IPS-18a (cell line): Measurements from ENCODE around the gene L3MBTL4.

Source experiments
- H3K27ac ChIP-seq: one replicate; pipeline ENCODE4 v1.5.1; 2013; ENCODE audit warnings: low read length
- H3K27me3 ChIP-seq: one replicate; pipeline ENCODE4 v1.6.1; 2013; ENCODE audit warnings: mild to moderate bottlenecking, low read length; ENCODE audit not compliant: control insufficient read depth, insufficient read depth
- H3K36me3 ChIP-seq: one replicate; pipeline ENCODE4 v1.6.1; 2013; ENCODE audit warnings: low read depth, low read length; ENCODE audit not compliant: control insufficient read depth
- H3K4me1 ChIP-seq: one replicate; pipeline ENCODE4 v1.6.1; 2013; ENCODE audit warnings: low read depth, low read length; ENCODE audit not compliant: control insufficient read depth
- H3K4me3 ChIP-seq: one replicate; pipeline ENCODE4 v1.5.1; 2013; ENCODE audit warnings: low read length
- H3K9ac ChIP-seq: one replicate; pipeline ENCODE4 v1.6.1; 2013; ENCODE audit warnings: mild to moderate bottlenecking, low read length, moderate library complexity
- H3K9me3 ChIP-seq: one replicate; pipeline ENCODE4 v1.6.1; 2013; ENCODE audit warnings: low read depth, low read length; ENCODE audit not compliant: control insufficient read depth

The L3MBTL4 gene

DNA sequence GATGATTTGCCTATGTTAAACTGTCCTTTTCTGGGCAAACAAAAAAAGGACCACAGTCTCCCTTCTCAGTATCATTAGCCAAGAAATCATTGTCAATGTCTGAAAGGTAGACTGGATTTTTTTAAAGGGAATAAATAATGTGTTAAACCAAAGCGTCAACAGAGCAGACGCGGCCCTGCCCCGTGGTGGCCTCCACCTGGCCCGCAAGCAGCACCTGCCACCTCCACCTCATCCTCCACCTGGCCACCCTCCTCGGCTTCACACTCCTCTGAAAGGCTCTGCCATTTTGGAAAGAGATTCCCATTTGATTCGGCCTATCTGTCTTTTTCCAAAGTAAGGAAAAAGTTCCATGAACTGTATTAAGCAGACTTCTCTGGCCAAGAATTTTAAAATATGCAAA, 451.4 kb downstream of the L3MBTL4 start:
- H3K9me3 ChIP-seq = no peaks in the 10 kb centered on the region
- no peak overlapping the region for H3K4me3 ChIP-seq
- H3K27me3 ChIP-seq = no peaks in the 10 kb centered on the region
- H3K27ac ChIP-seq = no peak overlapping the region
- H3K36me3 ChIP-seq = no peaks in the 10 kb centered on the region
- no peak overlapping the region for H3K9ac ChIP-seq
- H3K4me1 ChIP-seq = peaks cover 3% of the 10 kb centered on the region

DNA sequence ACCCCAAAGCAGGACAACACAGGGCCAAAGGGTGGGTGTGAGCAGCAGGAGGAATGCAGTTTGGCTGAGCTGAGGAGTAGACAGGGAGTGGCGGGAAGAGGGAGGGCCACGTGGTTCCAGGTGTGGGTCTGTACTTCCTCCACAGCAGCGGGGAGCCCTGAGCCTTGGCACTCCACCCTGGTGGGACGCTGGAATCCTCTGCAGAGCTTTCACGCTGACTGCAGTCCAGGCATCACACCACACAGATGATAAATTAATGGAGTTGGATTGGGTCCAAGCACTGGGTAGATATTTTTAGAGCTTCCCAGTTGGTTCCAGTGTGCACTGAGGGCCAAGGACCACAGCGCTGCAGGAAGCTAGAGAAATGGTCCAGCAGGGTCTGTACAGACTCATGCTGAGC, 452.3 kb downstream of the L3MBTL4 start:
- no peaks in the 10 kb centered on the region for H3K9me3 ChIP-seq
- H3K36me3 ChIP-seq = no peaks in the 10 kb centered on the region
- no peak overlapping the region for H3K4me3 ChIP-seq
- H3K27me3 ChIP-seq = no peaks in the 10 kb centered on the region
- H3K4me1 ChIP-seq = peaks cover 3% of the 10 kb centered on the region
- no peak overlapping the region for H3K27ac ChIP-seq
- no peak overlapping the region for H3K9ac ChIP-seq

DNA sequence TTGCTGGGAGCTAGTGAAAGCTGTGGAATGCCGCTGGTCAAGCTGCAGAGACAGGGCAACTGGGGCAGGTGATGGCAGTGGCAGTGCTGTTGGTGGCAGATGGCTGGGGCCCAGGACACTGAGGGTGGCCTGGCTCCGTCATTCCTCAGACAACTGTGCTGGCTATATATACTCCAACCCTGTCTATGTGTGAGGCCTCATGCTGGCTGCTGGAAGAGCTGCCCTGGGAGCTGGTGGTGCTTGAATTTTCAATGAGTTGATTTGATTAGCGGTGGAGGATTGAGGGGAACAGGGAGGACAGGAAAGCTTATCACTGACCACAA, 452.9 kb downstream of the L3MBTL4 start:
- no peak overlapping the region for H3K27ac ChIP-seq

DNA sequence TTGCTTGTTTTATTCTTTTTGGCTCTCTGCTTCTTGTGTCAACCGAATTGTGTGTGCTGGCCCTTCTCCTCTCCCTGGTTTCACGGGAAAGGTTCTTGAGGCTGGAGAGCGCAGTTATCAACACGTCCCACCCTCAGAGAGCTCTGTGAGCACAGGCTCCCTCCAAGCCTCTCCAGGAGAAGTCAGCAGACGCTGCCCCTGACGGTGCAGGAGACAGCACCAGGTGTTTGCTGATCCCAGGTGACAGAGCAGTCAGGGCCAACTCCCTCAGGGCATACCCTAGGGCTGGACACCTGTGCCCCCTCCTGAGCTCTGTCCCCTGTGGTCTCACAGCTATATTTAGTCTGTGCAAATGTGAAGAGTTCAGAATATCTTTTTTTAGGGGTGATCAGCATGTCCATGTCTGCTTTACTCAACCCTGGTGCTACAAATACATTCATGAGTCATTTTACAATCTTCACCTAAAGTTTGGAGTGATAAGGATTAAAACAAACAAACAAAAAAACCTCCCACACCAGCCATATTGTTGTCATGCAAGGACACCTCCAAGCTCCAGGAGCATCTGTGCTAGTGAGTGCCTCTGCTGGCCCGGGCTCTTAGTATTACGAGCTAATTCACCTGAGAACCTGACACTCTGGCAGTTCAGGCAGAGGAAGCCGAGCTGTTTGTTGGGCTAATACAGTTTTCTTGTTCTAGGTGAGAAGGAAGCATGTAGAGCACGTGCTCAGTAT, 453.4 kb downstream of the L3MBTL4 start:
- Histone ChIP-seq H3K36me3 (no peaks in the 10 kb centered on the region), H3K27me3 (no peaks in the 10 kb centered on the region), H3K4me3 (no peak overlapping the region), H3K9me3 (no peaks in the 10 kb centered on the region), H3K9ac (no peak overlapping the region), H3K4me1 (peaks cover 3% of the 10 kb centered on the region), H3K27ac (no peak overlapping the region)

More for the DNA sequence above, 452.9 kb downstream of the L3MBTL4 start:
- Histone ChIP-seq H3K9ac (no peak overlapping the region), H3K27me3 (no peaks in the 10 kb centered on the region), H3K4me3 (no peak overlapping the region), H3K4me1 (peaks cover 3% of the 10 kb centered on the region), H3K9me3 (no peaks in the 10 kb centered on the region), H3K36me3 (no peaks in the 10 kb centered on the region)

DNA sequence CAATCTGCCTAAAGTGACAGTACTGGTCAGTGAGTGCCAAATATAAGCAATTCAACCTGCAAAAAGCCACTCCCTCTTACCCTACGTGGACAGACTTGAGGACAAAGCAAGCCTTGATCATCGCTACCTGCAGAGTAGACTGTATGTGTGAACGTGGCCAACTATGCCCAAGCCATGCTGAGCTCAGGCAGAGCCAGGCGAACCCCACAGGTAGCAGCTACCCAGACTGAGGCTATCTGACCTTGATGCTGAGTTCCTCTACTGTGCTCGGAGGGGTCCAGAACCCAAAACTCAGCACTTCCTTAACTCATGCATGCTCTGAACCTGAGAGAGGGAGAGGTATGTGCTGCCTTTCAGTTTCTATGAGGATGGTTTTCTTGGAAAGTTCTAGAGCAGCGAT, 455.9 kb downstream of the L3MBTL4 start:
- H3K27me3 ChIP-seq = no peaks in the 10 kb centered on the region
- H3K4me3 ChIP-seq = no peak overlapping the region
- no peaks in the 10 kb centered on the region for H3K36me3 ChIP-seq
- no peaks in the 10 kb centered on the region for H3K9me3 ChIP-seq
- H3K27ac ChIP-seq = no peak overlapping the region
- H3K9ac ChIP-seq = no peak overlapping the region
- no peaks in the 10 kb centered on the region for H3K4me1 ChIP-seq

DNA sequence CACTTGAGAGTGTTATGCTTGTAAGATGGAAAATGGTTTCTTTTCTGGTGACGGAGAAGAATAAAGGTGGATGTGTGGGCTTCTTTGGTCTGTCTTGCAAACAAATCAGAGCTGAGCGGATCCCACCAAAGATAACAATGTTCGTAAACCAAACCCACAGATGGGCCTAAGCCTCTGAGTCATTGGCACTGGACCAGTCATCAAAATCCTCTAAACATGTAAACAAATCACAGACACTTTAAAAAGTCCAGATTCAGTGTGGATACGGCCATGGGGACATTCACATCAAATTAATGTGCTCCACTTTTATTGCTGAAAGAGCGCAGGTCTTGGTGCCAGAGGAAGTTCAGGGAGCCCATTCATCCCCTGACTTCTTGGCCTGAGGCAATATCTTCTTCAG, 458.9 kb downstream of the L3MBTL4 start:
- H3K4me3 ChIP-seq = no peak overlapping the region
- no peaks in the 10 kb centered on the region for H3K4me1 ChIP-seq
- no peaks in the 10 kb centered on the region for H3K36me3 ChIP-seq
- H3K27ac ChIP-seq = no peak overlapping the region
- H3K27me3 ChIP-seq = no peaks in the 10 kb centered on the region
- H3K9ac ChIP-seq = no peak overlapping the region
- no peaks in the 10 kb centered on the region for H3K9me3 ChIP-seq

DNA sequence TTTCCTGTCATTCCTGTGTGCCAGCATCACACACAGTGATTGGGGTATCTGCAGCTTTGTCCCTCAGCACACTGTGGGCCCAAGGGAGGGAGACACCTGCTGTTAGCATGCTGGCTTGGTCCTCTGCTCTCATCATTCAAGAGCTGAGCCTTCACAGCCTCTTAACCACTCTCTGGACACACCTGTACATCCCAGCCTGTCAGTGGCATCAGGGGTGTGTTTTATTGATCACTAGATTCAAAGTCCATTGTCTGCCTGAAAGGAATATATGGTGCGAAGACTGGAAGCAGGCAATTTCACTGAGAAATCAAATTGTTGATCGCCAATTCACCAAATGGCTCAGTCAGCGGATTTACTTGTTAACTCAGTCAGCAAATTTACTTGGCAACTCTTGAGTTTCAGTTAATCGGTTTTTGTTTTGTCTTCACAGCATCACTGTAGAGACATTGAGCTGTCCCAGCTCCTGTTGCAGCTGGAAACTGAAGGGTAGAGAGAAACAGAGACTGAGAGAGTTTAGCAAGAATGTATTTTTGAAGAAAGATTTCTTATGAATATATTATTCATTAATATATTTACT, 463.1 kb downstream of the L3MBTL4 start:
- Histone ChIP-seq H3K9me3 (no peaks in the 10 kb centered on the region), H3K27ac (no peak overlapping the region), H3K27me3 (no peaks in the 10 kb centered on the region), H3K36me3 (no peaks in the 10 kb centered on the region), H3K4me1 (no peaks in the 10 kb centered on the region), H3K4me3 (no peak overlapping the region), H3K9ac (no peak overlapping the region)

DNA sequence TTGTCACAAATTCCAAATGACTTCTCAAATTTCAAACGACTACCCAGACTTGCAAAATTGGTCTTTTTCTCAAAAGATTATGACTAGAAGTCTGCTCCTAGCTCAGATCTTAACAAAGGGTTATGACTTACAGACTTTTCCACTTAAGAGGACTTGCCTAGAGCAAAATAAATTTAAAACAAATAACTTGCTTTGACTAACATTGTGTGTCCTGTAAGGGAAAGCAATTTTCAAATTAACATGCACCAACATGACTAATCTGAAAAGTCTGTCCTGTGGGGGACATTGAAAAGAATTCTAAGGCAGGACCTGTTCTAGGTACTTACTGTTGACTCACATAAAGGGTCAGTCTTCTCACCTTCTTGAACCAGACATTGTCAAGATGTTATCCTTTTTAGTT, 465.9 kb downstream of the L3MBTL4 start:
- Histone ChIP-seq H3K27ac (no peak overlapping the region), H3K9ac (no peak overlapping the region), H3K4me3 (no peak overlapping the region), H3K4me1 (no peaks in the 10 kb centered on the region), H3K9me3 (no peaks in the 10 kb centered on the region), H3K36me3 (no peaks in the 10 kb centered on the region), H3K27me3 (no peaks in the 10 kb centered on the region)

DNA sequence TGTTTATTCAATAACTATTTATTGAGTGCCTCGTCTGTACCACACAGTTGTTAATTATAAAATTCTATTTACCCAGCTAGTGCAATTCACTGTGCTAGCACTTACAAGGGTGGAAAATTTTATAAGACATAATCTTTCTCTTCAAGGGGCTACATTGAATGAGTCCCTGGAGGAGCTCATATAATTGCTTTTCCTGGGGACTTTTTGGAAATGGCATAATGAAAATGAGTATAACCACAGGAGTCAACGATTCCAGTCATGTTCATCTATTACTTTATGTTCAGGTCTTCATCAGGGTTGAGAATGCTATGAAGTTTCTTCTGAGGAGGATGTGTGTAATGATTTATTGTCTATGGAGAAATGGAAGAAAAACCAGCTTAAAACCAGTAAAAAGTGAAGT, 466.5 kb downstream of the L3MBTL4 start:
- Histone ChIP-seq H3K4me1 (no peaks in the 10 kb centered on the region), H3K27ac (no peak overlapping the region), H3K4me3 (no peak overlapping the region), H3K9ac (no peak overlapping the region), H3K9me3 (no peaks in the 10 kb centered on the region), H3K36me3 (no peaks in the 10 kb centered on the region), H3K27me3 (no peaks in the 10 kb centered on the region)

DNA sequence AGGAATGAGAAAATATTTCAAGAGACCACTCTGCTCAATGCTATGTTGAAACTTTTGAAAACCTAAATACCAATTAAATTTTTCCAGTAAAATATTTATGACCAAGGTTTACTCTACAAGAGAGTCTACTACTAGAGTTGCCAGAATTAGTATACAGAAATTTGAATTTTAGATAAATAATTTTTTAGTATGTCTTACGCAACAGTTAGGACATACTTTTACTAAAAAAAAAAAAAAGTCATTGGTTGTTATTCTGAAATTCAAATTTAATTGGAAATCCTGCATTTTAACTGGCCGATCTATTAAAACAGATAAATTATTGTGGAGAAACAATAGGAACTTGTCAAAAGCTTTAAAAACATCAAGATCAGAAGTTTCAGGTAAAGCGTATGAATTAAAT, 470.3 kb downstream of the L3MBTL4 start:
- Histone ChIP-seq H3K27ac (no peak overlapping the region), H3K9me3 (no peaks in the 10 kb centered on the region), H3K4me1 (peaks cover 12% of the 10 kb centered on the region), H3K36me3 (no peaks in the 10 kb centered on the region), H3K27me3 (no peaks in the 10 kb centered on the region), H3K4me3 (no peak overlapping the region), H3K9ac (no peak overlapping the region)

DNA sequence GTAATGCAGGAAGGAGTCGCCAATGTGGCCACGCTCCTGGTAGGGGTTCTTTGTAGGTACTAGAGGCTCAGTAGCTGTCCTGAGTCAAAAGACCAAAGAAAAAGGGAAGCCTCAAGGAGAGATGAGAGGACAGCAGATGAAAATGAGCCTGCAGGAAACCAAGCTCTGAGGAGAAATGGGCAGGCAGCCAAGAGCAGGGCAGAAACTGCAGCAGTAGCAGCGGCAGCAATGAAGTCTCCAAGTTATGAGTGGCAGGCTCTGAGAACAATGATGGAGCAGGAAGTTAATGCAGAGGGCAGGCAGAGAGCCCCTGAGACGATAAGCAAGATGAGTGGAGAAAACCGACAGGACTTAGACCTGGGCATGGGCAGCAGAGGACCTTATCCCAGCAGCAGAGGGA, 471.2 kb downstream of the L3MBTL4 start:
- Histone ChIP-seq H3K9ac (no peak overlapping the region), H3K4me3 (no peak overlapping the region), H3K27ac (no peak overlapping the region), H3K36me3 (no peaks in the 10 kb centered on the region), H3K4me1 (peaks cover 12% of the 10 kb centered on the region), H3K27me3 (no peaks in the 10 kb centered on the region), H3K9me3 (no peaks in the 10 kb centered on the region)

DNA sequence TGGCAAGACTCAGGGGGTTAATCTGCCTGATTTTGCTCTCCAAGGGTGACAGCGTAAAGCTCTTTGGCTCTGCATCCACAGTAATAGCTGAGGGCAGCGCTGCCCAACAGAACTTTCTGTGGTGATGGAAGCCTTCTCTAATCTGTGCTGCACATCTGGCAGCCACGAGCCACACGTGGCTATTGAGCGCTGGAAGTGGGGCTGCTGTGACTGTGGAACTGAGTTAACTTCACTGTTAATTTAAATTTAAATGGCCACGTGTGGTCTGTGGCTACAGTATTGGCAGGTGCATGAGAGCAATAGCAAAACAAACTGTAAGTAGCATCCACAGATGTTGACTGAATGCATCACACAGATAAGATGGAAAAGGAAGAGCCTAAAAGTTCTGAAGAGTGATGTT, 472.1 kb downstream of the L3MBTL4 start:
- Histone ChIP-seq H3K4me1 (peaks cover 12% of the 10 kb centered on the region), H3K27ac (no peak overlapping the region), H3K9me3 (no peaks in the 10 kb centered on the region), H3K4me3 (no peak overlapping the region), H3K27me3 (no peaks in the 10 kb centered on the region), H3K9ac (no peak overlapping the region), H3K36me3 (no peaks in the 10 kb centered on the region)
